PC-3 (cell line): ENCODE data around the gene SKIC8.

Experiments
- CTCF ChIP-seq: fragments of 300-600 bp; sonication (generic); conservative IDR thresholded peaks from 2 replicates; pipeline ENCODE4 v1.5.1; 2017; ENCODE audit warnings: antibody characterized with exemption, low read depth, mild to moderate bottlenecking, low read length
- EZH2 ChIP-seq: fragments of 300-600 bp; sonication (generic); IDR thresholded peaks from one replicate; pipeline ENCODE4 v1.6.1; 2017; ENCODE audit warnings: antibody characterized with exemption, mild to moderate bottlenecking, low read length; ENCODE audit not compliant: unreplicated experiment

GRCh38 chr15:78263907-78264303 is 35.5 kb downstream of the SKIC8 start:
- TF ChIP-seq CTCF: no peak
- no peak for TF ChIP-seq EZH2
